ENCODE results near the gene CCDC86.

DNA sequence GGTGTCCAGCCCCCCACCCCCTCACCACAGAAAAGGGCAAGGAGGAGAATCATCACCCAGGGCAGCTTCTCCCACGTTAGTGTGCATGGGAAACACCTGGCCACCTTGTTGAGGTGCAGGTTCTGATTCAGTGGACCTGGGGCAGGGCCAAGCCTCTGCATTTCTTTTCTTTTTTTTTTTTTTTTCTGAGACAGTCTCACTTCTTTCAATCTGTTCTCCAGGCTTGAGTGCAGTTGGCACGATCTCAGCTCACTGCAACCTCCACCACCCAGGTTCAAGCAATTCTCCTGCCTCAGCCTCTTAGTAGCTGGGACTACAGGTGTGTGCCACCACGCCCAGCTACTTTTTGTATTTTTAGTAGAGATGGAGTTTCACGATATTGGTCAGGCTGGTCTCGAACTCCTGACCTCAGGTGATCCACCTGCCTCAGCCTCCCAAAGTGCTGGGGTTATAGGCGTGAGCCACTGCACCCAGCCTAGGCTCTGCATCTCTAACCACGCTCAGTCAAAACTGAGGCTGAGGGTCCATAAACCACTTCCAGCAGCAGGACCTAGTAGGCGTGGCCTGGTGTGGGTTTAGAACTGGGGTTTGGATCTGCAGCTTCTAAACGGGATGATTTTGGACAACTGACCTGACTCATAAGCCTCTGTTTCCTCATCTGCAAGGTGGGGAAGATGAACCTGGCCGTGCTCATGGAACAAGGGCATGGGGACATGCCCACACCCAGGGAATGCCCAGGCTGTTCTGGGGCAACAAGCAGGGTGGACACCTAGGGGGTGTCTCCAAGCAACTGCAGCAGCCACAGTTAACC is 26.2 kb downstream of the CCDC86 start:
- TF ChIP-seq POLR2A (IDR thresholded peaks at IDR 0.05; ENCODE audit: low read length) (no peak), NR3C1 (IDR thresholded peaks at IDR 0.05) (no peak), JUN (IDR thresholded peaks at IDR 0.05) (no peak), RFX5 (IDR thresholded peaks at IDR 0.05) (no peak), ESRRA (IDR thresholded peaks at IDR 0.05; ENCODE audit: borderline replicate concordance, low read length) (no peak), GATA3 (IDR thresholded peaks at IDR 0.05; ENCODE audit: borderline replicate concordance) (no peak), MAFK (IDR thresholded peaks at IDR 0.05; ENCODE audit: partially characterized antibody) (no peak), FOSL2 (IDR thresholded peaks at IDR 0.05) (no peak), FOSL2 (CRISPR knock-in tag; IDR thresholded peaks at IDR 0.05) (no peak)
- TF ChIP-seq, protein P1, sequence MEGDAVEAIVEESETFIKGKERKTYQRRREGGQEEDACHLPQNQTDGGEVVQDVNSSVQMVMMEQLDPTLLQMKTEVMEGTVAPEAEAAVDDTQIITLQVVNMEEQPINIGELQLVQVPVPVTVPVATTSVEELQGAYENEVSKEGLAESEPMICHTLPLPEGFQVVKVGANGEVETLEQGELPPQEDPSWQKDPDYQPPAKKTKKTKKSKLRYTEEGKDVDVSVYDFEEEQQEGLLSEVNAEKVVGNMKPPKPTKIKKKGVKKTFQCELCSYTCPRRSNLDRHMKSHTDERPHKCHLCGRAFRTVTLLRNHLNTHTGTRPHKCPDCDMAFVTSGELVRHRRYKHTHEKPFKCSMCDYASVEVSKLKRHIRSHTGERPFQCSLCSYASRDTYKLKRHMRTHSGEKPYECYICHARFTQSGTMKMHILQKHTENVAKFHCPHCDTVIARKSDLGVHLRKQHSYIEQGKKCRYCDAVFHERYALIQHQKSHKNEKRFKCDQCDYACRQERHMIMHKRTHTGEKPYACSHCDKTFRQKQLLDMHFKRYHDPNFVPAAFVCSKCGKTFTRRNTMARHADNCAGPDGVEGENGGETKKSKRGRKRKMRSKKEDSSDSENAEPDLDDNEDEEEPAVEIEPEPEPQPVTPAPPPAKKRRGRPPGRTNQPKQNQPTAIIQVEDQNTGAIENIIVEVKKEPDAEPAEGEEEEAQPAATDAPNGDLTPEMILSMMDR (IDR thresholded peaks at IDR 0.05) = no peak
- TF ChIP-seq, protein P2, sequence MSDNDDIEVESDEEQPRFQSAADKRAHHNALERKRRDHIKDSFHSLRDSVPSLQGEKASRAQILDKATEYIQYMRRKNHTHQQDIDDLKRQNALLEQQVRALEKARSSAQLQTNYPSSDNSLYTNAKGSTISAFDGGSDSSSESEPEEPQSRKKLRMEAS (IDR thresholded peaks at IDR 0.05) = no peak
- TF ChIP-seq, protein P3, sequence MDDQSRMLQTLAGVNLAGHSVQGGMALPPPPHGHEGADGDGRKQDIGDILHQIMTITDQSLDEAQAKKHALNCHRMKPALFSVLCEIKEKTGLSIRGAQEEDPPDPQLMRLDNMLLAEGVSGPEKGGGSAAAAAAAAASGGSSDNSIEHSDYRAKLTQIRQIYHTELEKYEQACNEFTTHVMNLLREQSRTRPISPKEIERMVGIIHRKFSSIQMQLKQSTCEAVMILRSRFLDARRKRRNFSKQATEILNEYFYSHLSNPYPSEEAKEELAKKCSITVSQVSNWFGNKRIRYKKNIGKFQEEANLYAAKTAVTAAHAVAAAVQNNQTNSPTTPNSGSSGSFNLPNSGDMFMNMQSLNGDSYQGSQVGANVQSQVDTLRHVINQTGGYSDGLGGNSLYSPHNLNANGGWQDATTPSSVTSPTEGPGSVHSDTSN (IDR thresholded peaks at IDR 0.05) = no peak
